NOMO-1 treated with DMSO at 0.1 percent for 48 hours (cell line): ENCODE results near the gene UBE2D2.

Experiments
- DNase-seq: peaks from one replicate; lab custom pipeline; 2025; ENCODE audit not compliant: unreplicated experiment; lab: John Stamatoyannopoulos, UW

UBE2D2 gene

GRCh38 chr5:139634541-139634940 lies 73.4 kb downstream of the UBE2D2 start:
- no peak for DNase-seq

GRCh38 chr5:139635191-139635590 lies 74.1 kb downstream of the UBE2D2 start:
- no peak for DNase-seq

- DNase-seq, result peak; percentile 68
Observed at GRCh38 chr5:139635606-139636206, 74.6 kb downstream of the UBE2D2 start.

- DNase-seq, result no peak
Observed at GRCh38 chr5:139636207-139636792, 75.2 kb downstream of the UBE2D2 start.

- no peak for DNase-seq
Observed at GRCh38 chr5:139636975-139637408, 75.9 kb downstream of the UBE2D2 start.

- DNase-seq, result peak; percentile 61
Observed at GRCh38 chr5:139637438-139638089, 76.4 kb downstream of the UBE2D2 start.

GRCh38 chr5:139638090-139638735 lies 77.1 kb downstream of the UBE2D2 start:
- DNase-seq, result no peak

GRCh38 chr5:139638736-139639618 lies 77.8 kb downstream of the UBE2D2 start:
- no peak for DNase-seq

- DNase-seq, result no peak
Observed at GRCh38 chr5:139639619-139640380, 78.7 kb downstream of the UBE2D2 start.

- no peak for DNase-seq
Observed at GRCh38 chr5:139640421-139641115, 79.4 kb downstream of the UBE2D2 start.

- no peak for DNase-seq
Observed at GRCh38 chr5:139641116-139642080, 80.3 kb downstream of the UBE2D2 start.

GRCh38 chr5:139642213-139642612 lies 81.1 kb downstream of the UBE2D2 start:
- no peak for DNase-seq

GRCh38 chr5:139642891-139643871 lies 82.0 kb downstream of the UBE2D2 start:
- DNase-seq, result no peak

GRCh38 chr5:139644001-139644456 lies 82.9 kb downstream of the UBE2D2 start:
- no peak for DNase-seq

GRCh38 chr5:139644646-139645429 lies 83.7 kb downstream of the UBE2D2 start:
- no peak for DNase-seq

- no peak for DNase-seq
Observed at GRCh38 chr5:139645430-139645871, 84.3 kb downstream of the UBE2D2 start.
